BE2C (cell line): ENCODE results near the gene RRM2.

ENCODE experiments used
- DNase-seq: peaks from one replicate; pipeline ENCODE4 v3.0.0-alpha.2; 2020
- H3K27me3 ChIP-seq: fragments of 250-450 bp; sonication (Bioruptor Pico); 2 replicates; pipeline ENCODE4 v1.5.1; 2020; ENCODE audit warnings: mild to moderate bottlenecking
- H3K36me3 ChIP-seq: fragments of 250-450 bp; sonication (Bioruptor Pico); 2 replicates; pipeline ENCODE4 v1.5.1; 2020; ENCODE audit warnings: mild to moderate bottlenecking
- H3K4me1 ChIP-seq: fragments of 250-450 bp; sonication (Bioruptor Pico); 2 replicates; pipeline ENCODE4 v1.5.1; 2020
- H3K4me3 ChIP-seq: 2 replicates; pipeline ENCODE4 v1.5.1; 2011; ENCODE audit warnings: low read depth, low read length
- H3K9me3 ChIP-seq: fragments of 250-450 bp; sonication (Bioruptor Pico); 2 replicates; pipeline ENCODE4 v1.5.1; 2020
- CTCF ChIP-seq: IDR thresholded peaks from 2 replicates; pipeline ENCODE4 v1.5.1; 2012; ENCODE audit warnings: mild to moderate bottlenecking, low read depth, low read length

RRM2 gene

GRCh38 chr2:10173258-10174005 lies 50.9 kb downstream of the RRM2 start:
- Histone ChIP-seq H3K27me3 (no peaks in the 10 kb centered on the region), H3K36me3 (no peaks in the 10 kb centered on the region), H3K4me1 (peaks cover 13% of the 10 kb centered on the region), H3K9me3 (no peaks in the 10 kb centered on the region), H3K4me3 (no peak overlapping the region)
- no peak for TF ChIP-seq CTCF
- no peak for DNase-seq

GRCh38 chr2:10174173-10174572 lies 51.6 kb downstream of the RRM2 start:
- H3K9me3 ChIP-seq, result no peaks in the 10 kb centered on the region

GRCh38 chr2:10175441-10175840 lies 52.9 kb downstream of the RRM2 start:
- no peak for TF ChIP-seq CTCF

More at GRCh38 chr2:10174173-10174572, 51.6 kb downstream of the RRM2 start:
- H3K27me3 ChIP-seq, result no peaks in the 10 kb centered on the region
- peaks cover 13% of the 10 kb centered on the region for H3K4me1 ChIP-seq
- DNase-seq, result no peak
- H3K36me3 ChIP-seq, result no peaks in the 10 kb centered on the region
- no peak for TF ChIP-seq CTCF
- no peak overlapping the region for H3K4me3 ChIP-seq

GRCh38 chr2:10178751-10179150 lies 56.2 kb downstream of the RRM2 start:
- DNase-seq, result no peak
- Histone ChIP-seq H3K4me1 (no peaks in the 10 kb centered on the region), H3K4me3 (no peak overlapping the region), H3K36me3 (no peaks in the 10 kb centered on the region), H3K9me3 (no peaks in the 10 kb centered on the region), H3K27me3 (no peaks in the 10 kb centered on the region)
- no peak for TF ChIP-seq CTCF

More at GRCh38 chr2:10175441-10175840, 52.9 kb downstream of the RRM2 start:
- Histone ChIP-seq H3K4me3 (no peak overlapping the region), H3K27me3 (no peaks in the 10 kb centered on the region), H3K4me1 (peaks cover 13% of the 10 kb centered on the region), H3K9me3 (no peaks in the 10 kb centered on the region), H3K36me3 (no peaks in the 10 kb centered on the region)
- DNase-seq, result no peak

- Histone ChIP-seq H3K36me3 (no peaks in the 10 kb centered on the region), H3K4me3 (no peak overlapping the region), H3K4me1 (no peaks in the 10 kb centered on the region), H3K9me3 (no peaks in the 10 kb centered on the region), H3K27me3 (no peaks in the 10 kb centered on the region)
- no peak for TF ChIP-seq CTCF
- DNase-seq, result no peak
Observed at GRCh38 chr2:10179422-10179821, 56.9 kb downstream of the RRM2 start.

GRCh38 chr2:10180229-10180628 lies 57.7 kb downstream of the RRM2 start:
- no peaks in the 10 kb centered on the region for H3K36me3 ChIP-seq
- no peak for DNase-seq

More at GRCh38 chr2:10180229-10180628, 57.7 kb downstream of the RRM2 start:
- Histone ChIP-seq H3K9me3 (no peaks in the 10 kb centered on the region), H3K27me3 (no peaks in the 10 kb centered on the region), H3K4me3 (no peak overlapping the region), H3K4me1 (no peaks in the 10 kb centered on the region)
- no peak for TF ChIP-seq CTCF
